HG02885 (cell line): Measurements from ENCODE around the gene CD99.
"Not testable (repeated sequence)": the region's sequence is repeated elsewhere in the genome, so short reads cannot be mapped to it uniquely, and the experiment has no call there.

Experiments
- ATAC-seq: cut with Tn5 transposase; IDR thresholded peaks from one replicate; pipeline ENCODE4 v1.9.1; 2021; ENCODE audit warnings: mild to moderate bottlenecking; ENCODE audit not compliant: unreplicated experiment, poor library complexity

The CD99 gene

DNA sequence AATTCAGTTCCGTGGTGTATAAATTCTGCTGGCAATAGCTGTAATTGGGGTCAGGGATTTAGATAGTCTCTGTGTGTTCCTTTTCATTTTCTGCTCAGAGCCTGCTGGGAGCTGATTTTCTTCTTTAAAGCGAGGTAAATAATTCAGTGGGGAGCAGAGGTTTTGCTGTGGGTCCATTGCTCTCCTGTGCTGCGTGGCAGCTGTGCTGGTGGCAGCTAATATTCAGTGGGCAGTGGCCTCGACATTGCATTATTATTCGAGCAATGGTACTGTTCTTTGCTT, 74.4 kb downstream of the CD99 start:
- ATAC-seq, result no peak

DNA sequence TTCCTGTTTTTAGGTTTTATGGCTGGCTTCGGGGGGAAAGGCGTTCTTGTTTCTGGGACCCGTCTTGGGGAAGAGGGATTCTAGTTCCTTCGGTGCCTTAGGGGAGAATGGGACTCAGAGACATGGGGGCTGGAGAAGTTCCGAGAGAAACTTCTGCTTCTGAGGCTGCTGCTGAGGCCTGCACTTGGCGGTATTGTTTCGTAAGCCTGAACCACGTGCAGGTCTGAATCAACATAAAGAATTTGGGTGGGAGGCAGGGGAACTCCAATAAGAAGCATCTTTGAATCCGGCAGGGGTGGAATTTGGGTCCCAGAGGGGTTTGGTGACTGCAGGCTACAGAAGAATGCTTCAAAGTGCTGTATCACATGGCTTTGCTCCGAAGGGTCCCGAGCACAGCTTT, 75.8 kb downstream of the CD99 start:
- no peak for ATAC-seq

DNA sequence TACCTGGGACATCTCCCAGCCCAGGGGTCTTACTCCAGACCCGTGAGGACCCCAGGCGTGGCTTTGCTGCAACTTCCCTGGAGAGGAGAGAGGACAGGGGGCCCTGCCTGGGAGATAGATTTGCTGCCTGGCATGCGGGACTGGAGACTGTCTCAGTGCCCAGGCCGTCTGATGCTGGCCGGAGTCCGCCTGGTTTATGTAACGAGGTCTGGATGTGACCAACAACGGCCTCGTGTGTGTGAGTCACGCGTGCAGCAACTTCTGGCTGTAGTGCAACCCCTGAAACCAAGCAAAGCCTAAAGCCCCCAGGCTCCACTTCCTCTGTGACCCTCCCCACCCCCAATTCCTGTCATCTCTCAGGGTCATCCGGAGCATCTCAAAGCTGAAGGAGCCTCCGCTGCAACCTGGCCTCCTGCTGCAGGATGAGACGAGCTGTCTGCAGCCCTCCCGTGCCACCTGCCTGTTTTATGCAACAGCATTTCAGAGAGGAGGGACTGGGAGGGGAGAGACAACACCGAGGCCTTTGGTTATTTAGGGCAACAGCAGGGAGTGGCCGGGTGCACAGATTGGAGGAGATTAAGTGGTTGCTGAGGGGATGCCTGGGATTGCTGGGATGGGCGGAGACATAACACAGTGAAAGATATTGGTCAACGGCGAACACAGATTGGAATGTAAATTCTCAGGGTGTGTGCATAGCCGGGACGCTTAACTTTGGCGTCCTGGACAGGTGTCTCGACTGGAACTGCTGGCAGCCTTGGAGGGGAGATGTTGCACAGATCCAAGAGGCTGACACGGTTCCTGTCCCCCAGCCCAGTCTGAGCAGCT, 76.7 kb downstream of the CD99 start:
- ATAC-seq, result no peak

DNA sequence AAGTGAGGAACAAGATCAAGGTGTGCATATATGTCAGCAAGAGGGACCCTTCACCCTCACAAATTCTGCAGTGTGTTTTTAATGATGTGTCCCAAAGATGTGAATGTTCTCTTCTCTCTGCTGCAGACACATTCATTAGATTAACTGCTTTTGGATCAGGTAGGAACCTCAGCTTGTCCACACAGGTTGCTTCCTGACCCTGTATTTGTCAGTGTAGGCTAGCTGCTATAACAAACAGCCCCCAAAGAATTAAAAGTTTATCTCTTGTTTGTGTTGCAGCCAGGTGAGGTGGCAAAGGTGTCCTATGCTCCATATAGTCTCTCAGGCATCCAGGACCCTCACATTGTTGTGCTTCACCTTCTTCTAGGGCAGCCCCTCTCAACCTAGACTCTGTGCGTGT, 78.5 kb downstream of the CD99 start:
- ATAC-seq, result no peak

DNA sequence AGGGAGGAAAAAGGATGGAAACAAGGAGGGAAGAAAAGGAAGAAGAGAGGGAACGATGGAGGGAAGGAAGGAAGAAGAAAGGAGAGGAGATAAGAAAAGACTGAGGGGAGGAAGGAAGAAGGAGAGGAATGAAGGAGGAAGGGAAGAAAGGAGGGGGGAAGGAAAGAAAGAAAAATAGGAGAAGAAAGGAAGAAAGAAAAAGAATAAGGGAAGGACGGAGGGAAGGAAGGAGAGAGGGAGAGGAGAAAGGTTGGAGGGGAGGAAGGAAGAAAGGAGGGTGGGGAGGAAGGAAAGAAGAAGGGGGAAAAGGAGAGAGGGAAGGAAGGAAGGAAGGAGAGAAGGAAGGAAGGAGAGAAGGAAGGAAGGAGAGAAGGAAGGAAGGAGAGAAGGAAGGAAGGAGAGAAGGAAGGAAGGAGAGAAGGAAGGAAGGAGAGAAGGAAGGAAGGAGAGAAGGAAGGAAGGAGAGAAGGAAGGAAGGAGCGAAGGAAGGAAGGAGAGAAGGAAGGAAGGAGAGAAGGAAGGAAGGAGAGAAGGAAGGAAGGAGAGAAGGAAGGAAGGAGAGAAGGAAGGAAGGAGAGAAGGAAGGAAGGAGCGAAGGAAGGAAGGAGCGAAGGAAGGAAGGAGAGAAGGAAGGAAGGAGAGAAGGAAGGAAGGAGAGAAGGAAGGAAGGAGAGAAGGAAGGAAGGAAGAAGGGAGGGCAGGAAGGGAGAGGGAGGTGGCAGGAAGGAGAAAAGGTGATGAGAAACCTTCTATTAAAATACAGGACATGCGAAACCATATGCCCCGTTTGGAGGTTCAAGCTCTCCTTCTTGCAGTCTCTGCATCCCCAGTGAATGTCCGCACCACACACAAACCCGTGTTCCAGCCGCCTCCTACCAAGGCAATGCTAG, 82.3 kb downstream of the CD99 start:
- ATAC-seq, result not testable (repeated sequence)

DNA sequence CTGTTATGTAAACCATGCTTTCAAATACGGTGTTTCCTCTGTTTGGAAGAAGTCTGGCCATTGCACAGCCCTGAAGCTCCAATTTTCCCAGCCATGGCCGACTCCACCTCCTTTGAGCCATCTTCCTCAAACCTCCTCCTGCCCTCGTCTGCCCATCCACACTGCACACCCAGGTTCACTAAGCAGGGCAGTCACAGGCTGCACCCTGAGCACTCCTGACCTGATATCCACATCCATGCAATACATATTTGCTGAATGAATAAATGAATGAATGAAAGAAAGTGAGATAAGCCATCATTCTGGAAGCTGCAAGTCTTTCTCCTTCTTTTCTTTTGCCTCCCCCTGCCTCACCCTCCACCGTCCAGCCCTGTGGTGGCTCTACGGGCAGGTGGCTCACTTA, 83.0 kb downstream of the CD99 start:
- no peak for ATAC-seq

DNA sequence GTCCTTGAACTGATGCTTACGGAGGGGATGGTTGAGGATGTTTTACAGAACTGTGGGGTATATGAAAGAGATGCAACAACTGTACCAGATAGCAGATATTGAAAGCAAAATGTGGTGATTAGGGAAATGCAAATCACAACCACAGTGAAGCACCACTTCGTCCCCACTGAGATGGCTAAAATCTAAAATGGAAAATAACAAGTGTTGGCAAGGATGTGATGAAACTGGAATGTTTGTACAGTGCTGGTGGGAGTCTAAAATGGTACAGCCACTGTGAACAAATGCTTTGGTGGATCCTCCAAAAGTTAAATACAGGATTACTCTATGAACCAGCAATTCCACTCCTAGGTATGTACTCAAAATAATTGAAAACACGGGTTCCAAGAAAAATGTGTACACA, 83.7 kb downstream of the CD99 start:
- ATAC-seq, result no peak

DNA sequence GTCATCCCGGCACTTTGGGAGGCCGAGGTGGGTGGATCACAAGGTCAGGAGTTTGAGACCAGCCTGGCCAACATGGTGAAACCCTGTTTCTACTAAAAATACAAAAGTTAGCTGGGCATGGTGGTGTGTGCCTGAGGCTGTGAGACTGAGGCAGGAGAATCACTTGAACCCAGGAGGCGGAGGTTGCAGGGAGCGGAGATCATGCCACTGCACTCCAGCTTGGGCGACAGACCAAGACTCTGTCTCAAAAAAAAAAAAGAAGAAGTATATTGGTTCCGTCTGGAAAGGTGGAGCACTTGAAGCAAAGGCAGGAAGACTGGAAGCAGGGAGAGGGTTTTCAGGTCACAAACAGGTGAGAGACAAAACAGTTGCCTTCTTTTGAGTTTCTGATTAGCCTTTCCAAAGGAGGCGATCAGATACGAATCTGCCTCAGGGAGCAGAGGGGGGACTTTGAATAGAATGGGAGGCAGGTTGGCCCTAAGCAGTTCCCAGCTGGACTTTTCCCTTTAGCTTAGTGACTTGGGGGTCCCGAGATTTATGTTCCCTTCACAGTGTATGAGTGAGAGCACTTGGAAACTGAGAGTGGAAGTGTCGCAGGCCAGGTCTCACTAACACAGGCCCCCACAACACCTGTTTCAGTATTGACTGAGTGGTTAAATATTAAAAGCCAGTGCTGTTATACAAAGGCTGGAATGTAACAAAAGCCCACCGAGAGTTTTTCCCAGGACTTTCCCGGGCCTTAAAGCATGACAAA, 89.6 kb downstream of the CD99 start:
- not testable (repeated sequence) for ATAC-seq

DNA sequence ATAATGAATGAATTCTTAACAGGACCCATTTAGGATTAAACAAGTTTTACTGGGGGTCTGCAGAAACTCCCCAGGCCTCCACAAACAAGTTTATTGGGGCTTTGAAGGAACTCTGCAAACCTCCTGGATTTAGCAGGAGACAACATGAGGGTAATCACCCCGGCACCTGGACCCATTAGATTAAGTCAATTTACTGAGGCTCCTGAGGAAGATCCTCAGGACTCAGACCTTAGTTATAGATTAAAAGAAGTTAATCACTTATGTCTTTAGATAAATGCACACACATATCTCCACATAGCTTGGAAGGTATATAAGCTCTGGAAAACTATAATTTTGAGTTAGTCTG, 90.1 kb downstream of the CD99 start:
- no peak for ATAC-seq

DNA sequence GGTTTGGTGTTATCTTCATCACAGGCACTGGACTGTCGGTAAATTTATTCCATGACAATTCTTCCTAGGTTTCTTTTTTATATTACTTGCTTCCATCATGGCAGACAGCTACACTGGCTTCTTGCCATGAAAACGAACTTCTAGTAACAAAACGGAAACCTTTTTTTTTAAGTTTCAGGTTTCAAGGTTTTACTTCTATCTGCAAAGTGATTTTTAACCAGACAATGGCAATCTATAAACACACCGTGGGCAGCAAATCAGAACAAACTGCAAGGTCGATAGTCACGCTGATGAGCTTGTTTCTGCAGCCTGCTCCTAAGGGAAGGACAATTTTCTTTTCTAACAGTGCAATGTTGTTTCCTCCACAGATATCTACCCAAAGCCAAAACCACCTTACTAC, 90.6 kb downstream of the CD99 start:
- ATAC-seq, result no peak

DNA sequence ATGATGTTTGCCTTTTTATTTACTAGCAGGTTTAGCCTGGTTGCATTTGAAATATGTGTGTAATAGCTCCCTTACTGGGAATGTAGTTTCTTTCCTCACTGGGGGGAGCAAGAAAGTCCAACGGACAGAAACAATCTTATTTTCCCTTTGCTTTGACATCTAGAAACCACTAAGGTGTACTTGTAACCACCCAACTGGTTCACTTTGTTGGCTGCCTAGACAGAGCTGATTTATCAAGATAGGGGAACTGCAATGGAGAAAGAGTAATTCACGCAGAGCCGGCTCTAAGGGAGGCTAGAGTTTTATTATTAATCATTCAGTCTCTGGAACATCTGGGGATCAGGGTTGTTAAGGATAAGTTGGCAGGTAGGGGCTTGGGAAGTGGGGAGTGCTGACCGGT, 91.1 kb downstream of the CD99 start:
- ATAC-seq, result no peak

DNA sequence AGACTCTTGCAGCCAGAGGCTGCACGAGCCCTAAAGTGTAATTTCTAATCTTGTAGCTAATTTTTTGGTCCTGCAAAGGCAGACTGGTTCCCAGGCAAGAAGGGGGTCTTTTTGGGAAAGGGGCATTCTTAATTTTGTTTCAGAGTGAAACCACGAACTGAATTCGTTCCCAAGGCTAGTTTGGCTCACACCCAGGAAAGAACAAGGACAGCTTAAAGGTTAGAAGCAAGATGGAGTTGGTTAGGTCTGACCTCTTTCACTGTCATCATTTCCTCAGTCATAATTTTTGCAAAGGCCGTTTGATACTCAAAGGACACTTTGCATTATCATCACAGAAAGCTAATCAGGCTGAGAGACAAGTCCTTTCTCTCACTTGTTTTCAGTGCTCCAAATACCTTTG, 91.7 kb downstream of the CD99 start:
- no peak for ATAC-seq

DNA sequence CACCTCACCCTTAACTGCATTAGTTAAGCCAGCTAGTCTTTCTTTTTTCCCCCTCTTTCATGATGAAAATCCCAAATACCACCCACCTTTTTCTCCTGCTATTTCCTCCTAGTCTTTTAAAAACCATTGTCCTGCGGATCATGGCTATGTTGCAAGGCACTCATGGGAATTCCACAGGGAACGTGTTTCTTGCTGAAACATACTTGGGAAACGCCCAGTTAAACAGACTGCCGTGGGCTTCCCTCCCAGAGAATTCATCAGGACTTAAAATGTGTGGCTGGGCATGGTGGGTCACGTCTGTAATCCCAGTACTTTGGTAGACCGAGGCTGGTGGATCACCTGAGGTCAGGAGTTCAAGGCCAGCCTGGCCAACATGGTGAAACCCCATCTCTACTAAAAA, 92.9 kb downstream of the CD99 start:
- ATAC-seq, result no peak

DNA sequence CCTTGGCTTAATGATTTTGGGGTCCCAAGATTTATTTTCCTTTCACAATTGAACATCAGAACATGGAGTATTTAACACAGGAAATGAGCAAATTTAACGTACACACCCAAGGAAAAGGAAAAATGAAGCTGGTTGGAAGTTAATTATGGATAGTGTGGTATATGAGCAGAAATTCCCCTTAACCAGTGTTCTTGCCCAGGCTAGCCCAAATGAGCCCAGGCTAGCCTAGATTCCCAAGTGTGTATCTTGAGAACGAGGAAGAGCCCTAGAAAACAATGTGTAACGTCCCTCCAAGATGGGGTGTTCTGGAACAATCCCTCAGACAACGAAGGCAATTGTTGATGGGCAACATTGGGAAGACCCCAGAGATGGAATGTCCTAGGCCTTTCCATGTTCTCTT, 94.4 kb downstream of the CD99 start:
- no peak for ATAC-seq

DNA sequence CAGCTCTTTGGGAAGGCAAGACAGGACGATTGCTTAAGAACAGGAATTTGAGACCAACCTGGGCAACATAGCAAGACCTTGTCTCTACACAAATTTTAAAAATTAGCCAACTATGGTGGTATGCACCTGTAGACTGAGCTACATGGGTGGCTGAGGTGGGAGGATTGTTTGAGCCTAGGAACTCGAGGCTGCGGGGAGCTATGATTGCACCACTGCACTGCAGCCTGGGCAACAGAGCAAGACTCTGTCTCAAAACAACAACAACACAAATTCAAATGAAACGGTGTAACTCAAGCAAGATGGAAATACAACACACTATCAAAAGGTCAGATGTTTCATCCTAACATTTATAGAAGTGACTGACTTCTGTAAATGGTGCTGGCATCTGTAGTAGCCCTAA, 97.9 kb downstream of the CD99 start:
- ATAC-seq, result no peak

DNA sequence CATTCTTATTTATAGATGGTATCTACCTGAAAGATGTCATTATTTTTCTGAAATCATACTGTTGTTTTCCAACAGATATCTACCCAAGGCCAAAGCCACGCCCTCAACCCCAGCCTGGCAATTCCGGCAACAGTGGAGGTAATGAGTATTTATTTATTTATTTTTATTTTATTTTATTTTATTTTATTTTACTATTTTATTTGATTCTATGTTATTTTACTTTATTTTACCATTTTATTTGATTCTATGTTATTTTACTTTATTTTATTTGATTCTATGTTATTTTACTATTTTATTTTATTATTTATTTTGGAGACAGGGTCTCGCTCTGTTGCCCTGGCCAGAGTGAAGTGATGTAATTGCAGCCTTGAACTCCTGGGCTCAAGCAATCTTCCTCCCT, 98.5 kb downstream of the CD99 start:
- ATAC-seq, result no peak
